Measurements from ENCODE around the gene ATP1A1.

ATP1A1 gene

DNA sequence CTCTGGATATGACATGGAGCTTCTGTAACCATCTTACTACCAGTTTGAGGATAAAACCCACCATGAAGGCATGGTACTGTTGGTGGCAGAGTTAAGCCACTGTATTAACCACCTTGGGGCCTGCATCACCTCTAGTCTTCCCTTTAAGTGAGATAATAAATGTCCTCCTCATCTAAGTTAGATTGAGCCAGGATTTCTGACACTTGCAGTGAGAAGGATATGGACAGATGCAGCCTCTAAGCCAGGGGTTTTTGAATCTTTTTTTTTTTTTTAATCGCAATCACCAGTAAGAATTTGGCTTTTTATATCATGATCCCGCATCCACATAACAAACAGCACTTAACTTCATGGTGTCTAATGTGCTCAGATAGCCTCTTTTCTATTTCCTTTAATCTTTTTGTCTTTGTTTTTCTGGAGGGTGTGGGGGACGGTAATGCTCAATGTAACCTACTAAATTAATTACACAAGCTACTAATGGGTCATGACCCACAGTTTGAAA, 42.2 kb downstream of the ATP1A1 start:
- no peak for DNase-seq (ENCODE audit: low read depth in 2 of 2)

- DNase-seq (ENCODE audit: low read depth in 2 of 2), result no peak
Measured at GRCh38 chr1:116415699-116416533, 42.9 kb downstream of the ATP1A1 start.

DNA sequence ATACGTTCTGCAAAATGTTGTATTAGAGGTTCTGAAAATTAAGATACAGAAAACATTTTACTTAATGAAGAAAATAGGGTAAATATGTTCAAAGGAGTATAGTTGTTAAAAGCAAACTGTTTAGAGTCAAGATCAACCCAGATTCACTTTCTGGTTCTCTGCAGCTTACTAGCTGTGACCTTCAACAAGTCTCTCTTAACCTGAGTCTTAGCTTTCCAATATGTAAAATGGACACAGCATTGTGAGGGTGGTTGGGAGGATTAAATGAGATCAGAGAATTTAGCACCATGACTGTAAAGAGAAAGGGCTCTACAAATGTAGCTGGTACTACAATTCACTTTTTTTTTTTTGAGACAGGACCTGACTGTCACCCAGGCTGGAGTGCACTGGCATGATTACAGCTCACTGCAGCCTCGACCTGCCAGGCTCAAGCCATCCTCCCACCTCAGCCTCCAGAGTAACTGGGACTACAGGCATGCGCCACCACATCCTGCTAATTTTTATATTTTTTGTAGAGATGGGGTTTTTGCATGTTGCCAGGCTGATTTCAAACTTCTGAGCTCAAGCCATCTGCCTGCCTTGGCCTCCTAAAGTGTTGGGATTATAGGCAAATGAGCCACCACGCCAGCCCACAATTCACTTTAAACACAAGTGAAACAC, 43.9 kb downstream of the ATP1A1 start:
- DNase-seq (ENCODE audit: low read depth in 2 of 2), result no peak

- DNase-seq (ENCODE audit: low read depth in 2 of 2), result no peak
Measured at GRCh38 chr1:116417678-116418077, 44.6 kb downstream of the ATP1A1 start.

GRCh38 chr1:116418091-116418830, 45.2 kb downstream of the ATP1A1 start:
- DNase-seq (ENCODE audit: low read depth in 2 of 2), result peak; percentile 67 to 73

DNA sequence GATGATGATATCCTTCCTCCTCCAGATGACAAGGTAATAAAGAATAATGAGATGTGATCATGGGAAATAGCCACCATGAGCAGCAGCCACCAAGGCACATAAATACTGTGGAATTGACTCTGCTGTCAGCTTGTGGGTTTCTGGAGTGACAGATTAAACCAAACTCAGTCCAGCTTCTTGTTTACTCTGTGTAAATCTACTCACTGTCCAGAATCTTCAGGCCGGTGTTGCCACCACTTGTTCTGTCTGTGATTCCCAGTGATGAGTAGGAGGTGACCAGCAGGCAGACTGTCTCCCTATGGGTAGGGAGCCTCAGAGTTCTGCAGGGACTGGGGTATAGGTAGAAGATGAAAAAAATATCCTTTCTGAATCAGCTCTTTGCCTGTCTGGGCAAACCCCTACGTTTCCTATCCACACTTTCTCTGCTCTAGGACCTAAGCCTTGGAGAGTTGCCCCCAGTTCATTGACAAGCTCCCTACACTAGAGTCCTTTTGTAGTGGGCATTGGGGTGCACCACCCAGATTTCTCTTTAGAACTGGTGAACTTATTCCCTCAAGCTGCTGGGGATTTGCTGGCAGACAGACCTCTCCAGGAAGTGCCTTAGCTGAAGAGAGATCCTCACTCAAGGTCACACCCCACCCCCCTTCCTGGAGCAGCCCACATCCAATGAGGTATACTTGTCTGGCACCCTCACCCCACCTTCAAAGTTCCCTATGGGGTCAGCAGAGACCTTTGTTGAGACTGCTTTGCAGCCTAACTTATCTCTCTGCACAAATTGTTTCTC, 47.6 kb downstream of the ATP1A1 start:
- DNase-seq (ENCODE audit: low read depth in 2 of 2), result no peak

DNA sequence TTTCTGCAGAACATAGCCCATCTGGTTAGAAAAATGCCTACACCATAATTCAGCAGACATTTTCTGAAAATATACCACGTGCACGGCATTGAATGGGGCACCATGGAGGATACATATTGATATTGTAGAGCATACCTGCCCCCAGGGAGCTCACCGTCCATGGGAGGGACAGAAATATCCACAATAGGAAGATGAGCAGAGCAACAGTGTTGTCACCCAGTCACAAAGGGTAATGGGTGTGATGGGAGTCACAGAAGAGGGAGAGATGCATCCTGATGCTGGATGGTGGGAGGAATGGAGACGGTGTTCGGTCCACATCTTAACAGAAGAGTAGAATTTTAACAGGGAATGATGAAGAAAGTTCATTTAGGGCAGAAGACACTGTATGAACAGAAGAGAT, 51.4 kb downstream of the ATP1A1 start:
- no peak for DNase-seq (ENCODE audit: low read depth in 2 of 2)

DNA sequence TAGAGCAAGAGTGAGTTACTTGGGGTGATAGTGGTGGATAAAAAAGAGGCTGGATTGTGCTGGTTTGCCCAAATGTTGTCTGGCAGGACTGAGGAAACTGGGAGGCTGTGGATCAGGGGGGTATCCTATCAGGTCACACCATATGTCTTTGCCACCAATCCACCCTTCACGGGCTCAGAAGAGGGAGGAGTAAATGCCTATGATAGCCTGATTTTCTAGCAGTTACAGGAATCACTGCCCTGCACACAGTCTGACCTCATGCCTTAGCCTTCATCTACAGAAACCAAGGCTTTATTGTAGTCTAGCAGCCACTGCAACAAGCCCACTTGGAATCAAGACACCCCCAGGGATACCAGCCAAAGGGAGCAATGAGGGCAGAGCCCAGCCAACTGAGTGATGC, 51.8 kb downstream of the ATP1A1 start:
- DNase-seq (ENCODE audit: low read depth in 2 of 2), result no peak

GRCh38 chr1:116425987-116426386, 52.9 kb downstream of the ATP1A1 start:
- no peak for DNase-seq (ENCODE audit: low read depth in 2 of 2)

DNA sequence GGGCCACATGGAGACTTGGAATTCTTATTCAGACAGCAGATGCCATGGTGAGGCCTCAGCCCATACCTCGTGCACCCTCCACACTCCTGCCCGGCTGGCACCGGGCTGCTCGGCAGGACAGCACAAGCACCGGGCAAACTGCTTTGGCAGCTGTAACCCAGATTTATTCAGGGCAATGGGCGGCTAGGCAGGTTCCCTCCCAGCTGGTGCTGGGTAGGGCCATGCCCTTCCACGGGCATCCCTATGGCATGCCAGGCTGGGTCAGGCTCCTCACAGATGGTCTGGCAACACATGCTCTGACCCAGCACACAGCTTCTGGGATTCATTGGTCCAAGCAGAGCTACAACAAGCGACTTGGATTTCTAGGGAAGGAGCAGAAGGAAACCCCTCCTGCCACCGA, 53.4 kb downstream of the ATP1A1 start:
- no peak for DNase-seq (ENCODE audit: low read depth in 2 of 2)

- DNase-seq (ENCODE audit: low read depth in 2 of 2), result no peak
Measured at GRCh38 chr1:116428576-116428975, 55.5 kb downstream of the ATP1A1 start.

DNA sequence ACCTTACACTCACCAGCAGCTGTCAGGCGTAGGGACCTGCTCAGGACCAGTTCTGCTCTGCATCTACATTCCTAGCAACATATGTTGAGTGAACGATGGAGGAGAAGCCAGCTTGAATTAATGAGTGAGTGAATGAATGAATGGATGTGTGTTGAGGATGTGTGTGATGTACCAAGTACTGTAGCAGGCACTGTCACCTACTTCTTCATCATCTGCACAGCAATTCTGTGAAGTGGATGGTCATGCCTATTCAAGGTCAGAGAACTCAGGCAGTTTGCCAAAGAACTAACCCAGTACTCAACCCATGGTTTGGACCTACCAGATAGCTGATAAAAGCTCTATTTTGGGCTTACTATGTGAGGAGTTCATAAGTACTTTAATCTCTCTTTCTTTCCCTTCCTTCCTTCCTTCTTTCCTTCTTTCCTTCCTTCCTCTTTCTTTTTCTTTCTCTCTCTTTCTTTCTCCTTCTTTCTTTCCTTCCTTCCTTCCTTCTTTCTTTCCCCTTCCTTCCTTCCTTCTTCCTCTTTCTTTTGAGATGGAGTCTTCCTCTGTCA, 56.9 kb downstream of the ATP1A1 start:
- no peak for DNase-seq (ENCODE audit: low read depth in 2 of 2)

DNA sequence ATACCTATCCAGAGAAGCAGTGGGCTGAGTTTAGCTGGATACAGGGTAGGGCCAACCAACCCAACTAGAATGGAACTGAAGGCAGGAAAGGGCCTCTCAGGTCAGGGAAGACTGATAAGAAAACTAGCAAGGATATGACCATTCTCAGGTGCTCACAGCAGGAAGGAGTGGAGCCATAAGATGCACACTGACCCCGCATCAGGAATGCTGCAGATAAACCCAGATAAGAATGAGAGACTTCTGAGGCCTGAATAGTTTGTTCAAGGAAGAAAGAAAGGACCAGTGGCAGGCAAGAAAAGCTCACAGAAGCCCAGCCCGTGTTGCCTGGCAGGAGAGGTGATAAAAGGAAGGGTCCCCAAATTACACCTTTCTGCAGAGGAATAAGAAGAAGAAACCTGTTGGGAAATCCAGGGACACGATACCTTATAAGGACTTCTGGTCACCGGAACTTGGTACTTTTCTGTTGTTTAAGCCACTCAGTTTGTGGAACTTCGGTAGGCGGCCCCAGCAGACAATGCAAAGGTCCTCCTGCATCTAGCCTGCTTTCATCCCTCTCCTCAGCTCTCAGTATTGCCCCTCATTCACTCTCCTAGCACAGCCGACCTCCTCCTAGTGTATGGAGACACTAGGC, 58.9 kb downstream of the ATP1A1 start:
- DNase-seq (ENCODE audit: low read depth in 2 of 2), result no peak

DNA sequence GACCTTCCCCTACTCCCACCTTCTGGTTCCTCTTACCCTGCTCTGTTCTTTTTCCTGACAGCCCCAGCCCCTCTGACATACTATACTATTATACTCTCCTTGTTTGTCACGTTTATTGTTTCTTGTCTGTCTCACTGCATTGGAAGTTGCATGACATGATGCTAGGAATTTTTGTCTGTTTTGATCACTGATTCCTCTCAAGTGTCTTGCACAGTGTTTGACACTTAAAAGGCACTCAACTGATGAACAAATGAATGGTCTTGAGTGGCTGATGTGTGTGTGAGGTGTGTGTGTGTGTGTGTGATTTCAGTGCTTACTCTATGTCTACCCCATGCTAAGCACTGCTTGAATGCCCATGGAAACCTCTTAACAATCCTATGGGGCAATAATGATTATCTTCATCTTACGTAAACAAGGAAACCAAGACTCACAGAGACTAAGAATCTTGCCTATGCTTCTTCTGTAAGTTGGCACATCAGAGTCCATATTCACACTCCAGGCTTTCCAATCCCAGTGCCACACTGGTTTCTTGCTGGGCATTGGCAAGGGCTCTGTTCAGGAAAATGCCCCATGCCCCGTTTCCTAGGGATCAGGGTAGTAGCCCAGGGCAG, 59.7 kb downstream of the ATP1A1 start:
- no peak for DNase-seq (ENCODE audit: low read depth in 2 of 2)

- DNase-seq (ENCODE audit: low read depth in 2 of 2), result no peak
Measured at GRCh38 chr1:116433275-116434257, 60.5 kb downstream of the ATP1A1 start.

- DNase-seq (ENCODE audit: low read depth in 2 of 2), result no peak
Measured at GRCh38 chr1:116434849-116435248, 61.8 kb downstream of the ATP1A1 start.

GRCh38 chr1:116435806-116436610, 63.0 kb downstream of the ATP1A1 start:
- no peak for DNase-seq (ENCODE audit: low read depth in 2 of 2)

GRCh38 chr1:116436611-116436970, 63.5 kb downstream of the ATP1A1 start:
- DNase-seq (ENCODE audit: low read depth in 2 of 2), result no peak

All from activated CD8-positive, alpha-beta memory T cell treated with anti-CD3 and anti-CD28 coated beads for 4 hours (primary cell).